CD4-positive, alpha-beta T cell treated with Interleukin-17A for 4 hours (primary cell): ENCODE results near the gene UGDH.
"Not testable (repeated sequence)": the region's sequence is repeated elsewhere in the genome, so short reads cannot be mapped to it uniquely, and the experiment has no call there.

Source experiments
- DNase-seq: peaks from one replicate; pipeline ENCODE4 v3.0.0-alpha.2; 2020; ENCODE audit warnings: mixed read lengths

The UGDH gene

GRCh38 chr4:39527296-39528060 lies at the start of gene UGDH:
Gene UGDH, minus strand, starts transcription at chr4:39527439. Its CDS starts 5,927 bp downstream, at chr4:39521512.
- peak; percentile 95 for DNase-seq

- DNase-seq = no peak
Observed at GRCh38 chr4:39574946-39575345, 47.7 kb upstream of the UGDH start.

- DNase-seq = no peak
Observed at GRCh38 chr4:39571504-39571903, 44.3 kb upstream of the UGDH start.

GRCh38 chr4:39571054-39571453 lies 43.8 kb upstream of the UGDH start:
- no peak for DNase-seq

GRCh38 chr4:39569209-39569608 lies 42.0 kb upstream of the UGDH start:
- no peak for DNase-seq

- no peak for DNase-seq
Observed at GRCh38 chr4:39568805-39569204, 41.6 kb upstream of the UGDH start.

GRCh38 chr4:39565878-39566600 lies 38.8 kb upstream of the UGDH start:
- DNase-seq = no peak

- no peak for DNase-seq
Observed at GRCh38 chr4:39563346-39563847, 36.2 kb upstream of the UGDH start.

- DNase-seq = no peak
Observed at GRCh38 chr4:39562792-39563191, 35.6 kb upstream of the UGDH start.

- no peak for DNase-seq
Observed at GRCh38 chr4:39559626-39560025, 32.4 kb upstream of the UGDH start.

GRCh38 chr4:39555472-39555871 lies 28.2 kb upstream of the UGDH start:
- DNase-seq = no peak

GRCh38 chr4:39548425-39549067 lies 21.3 kb upstream of the UGDH start:
- no peak for DNase-seq

- no peak for DNase-seq
Observed at GRCh38 chr4:39544580-39545315, 17.5 kb upstream of the UGDH start.

GRCh38 chr4:39544080-39544479 lies 16.8 kb upstream of the UGDH start:
- DNase-seq = not testable (repeated sequence)

- DNase-seq = no peak
Observed at GRCh38 chr4:39543034-39543433, 15.8 kb upstream of the UGDH start.

GRCh38 chr4:39542611-39543012 lies 15.4 kb upstream of the UGDH start:
- DNase-seq = no peak

GRCh38 chr4:39541987-39542610 lies 14.9 kb upstream of the UGDH start:
- DNase-seq = no peak

GRCh38 chr4:39539089-39539611 lies 11.9 kb upstream of the UGDH start:
- no peak for DNase-seq

- DNase-seq = no peak
Observed at GRCh38 chr4:39533541-39533940, 6.3 kb upstream of the UGDH start.

- not testable (repeated sequence) for DNase-seq
Observed at GRCh38 chr4:39532237-39532636, 5.0 kb upstream of the UGDH start.

GRCh38 chr4:39530682-39531081 lies 3.4 kb upstream of the UGDH start:
- no peak for DNase-seq

- no peak for DNase-seq
Observed at GRCh38 chr4:39529534-39529933, 2.3 kb upstream of the UGDH start.
